ENCODE results near the gene GRIN2A. TPM values are rescaled to one million over a fixed set of nuclear protein-coding genes. Genes with fewer than 3 reads are reported as not detected.

GRIN2A gene
- total RNA-seq, 2 experiments from 2014 or later = not detected

GRCh38 chr16:10112021-10112420 is 70.2 kb downstream of the GRIN2A start:
- H3K27ac Mint-ChIP-seq = no peak overlapping the region
- H3K9me3 Mint-ChIP-seq = no peaks in the 10 kb centered on the region
- DNase-seq = no peak
- POLR2A ChIA-PET = no interaction called here
- CTCF ChIA-PET = interaction anchor here (0.6 kb wide), 1 partner anchor 531 kb away, joined by 3 read pairs; no protein-coding TSS in a partner anchor
- no peaks in the 10 kb centered on the region for H3K27me3 Mint-ChIP-seq
- H3K36me3 Mint-ChIP-seq (ENCODE audit: low read depth) = no peaks in the 10 kb centered on the region
- no peaks in the 10 kb centered on the region for H3K4me1 Mint-ChIP-seq
- H3K4me3 Mint-ChIP-seq = no peak overlapping the region

GRCh38 chr16:10111156-10111761 is 71.0 kb downstream of the GRIN2A start:
- no peaks in the 10 kb centered on the region for H3K36me3 Mint-ChIP-seq (ENCODE audit: low read depth)
- ChIA-PET POLR2A (no interaction called here), CTCF (no interaction called here)

GRCh38 chr16:10110552-10110951 is 71.7 kb downstream of the GRIN2A start:
- ChIA-PET CTCF (no interaction called here), POLR2A (no interaction called here)
- Mint-ChIP-seq H3K4me1 (no peaks in the 10 kb centered on the region), H3K9me3 (no peaks in the 10 kb centered on the region), H3K27me3 (no peaks in the 10 kb centered on the region), H3K4me3 (no peak overlapping the region), H3K27ac (no peak overlapping the region), H3K36me3 (ENCODE audit: low read depth) (no peaks in the 10 kb centered on the region)
- no peak for DNase-seq

More at GRCh38 chr16:10111156-10111761, 71.0 kb downstream of the GRIN2A start:
- no peak overlapping the region for H3K4me3 Mint-ChIP-seq
- no peaks in the 10 kb centered on the region for H3K9me3 Mint-ChIP-seq
- DNase-seq = no peak
- no peaks in the 10 kb centered on the region for H3K4me1 Mint-ChIP-seq
- no peak overlapping the region for H3K27ac Mint-ChIP-seq
- H3K27me3 Mint-ChIP-seq = no peaks in the 10 kb centered on the region

- Mint-ChIP-seq H3K4me3 (no peak overlapping the region), H3K9me3 (no peaks in the 10 kb centered on the region), H3K4me1 (no peaks in the 10 kb centered on the region), H3K27ac (no peak overlapping the region), H3K36me3 (ENCODE audit: low read depth) (no peaks in the 10 kb centered on the region), H3K27me3 (no peaks in the 10 kb centered on the region)
- no peak for DNase-seq
- ChIA-PET POLR2A (no interaction called here), CTCF (no interaction called here)
Measured at GRCh38 chr16:10107081-10107480, 75.1 kb downstream of the GRIN2A start.

- no peaks in the 10 kb centered on the region for H3K36me3 Mint-ChIP-seq (ENCODE audit: low read depth)
- H3K27ac Mint-ChIP-seq = no peak overlapping the region
- H3K9me3 Mint-ChIP-seq = no peaks in the 10 kb centered on the region
- H3K27me3 Mint-ChIP-seq = no peaks in the 10 kb centered on the region
- POLR2A ChIA-PET = no interaction called here
- no peak for DNase-seq
- CTCF ChIA-PET = no interaction called here
- H3K4me1 Mint-ChIP-seq = no peaks in the 10 kb centered on the region
- no peak overlapping the region for H3K4me3 Mint-ChIP-seq
Measured at GRCh38 chr16:10103700-10104099, 78.5 kb downstream of the GRIN2A start.

- no peak overlapping the region for H3K27ac Mint-ChIP-seq
- CTCF ChIA-PET = no interaction called here
- no peaks in the 10 kb centered on the region for H3K9me3 Mint-ChIP-seq
- H3K4me1 Mint-ChIP-seq = no peaks in the 10 kb centered on the region
- no peak for DNase-seq
- H3K36me3 Mint-ChIP-seq (ENCODE audit: low read depth) = no peaks in the 10 kb centered on the region
- no peaks in the 10 kb centered on the region for H3K27me3 Mint-ChIP-seq
- POLR2A ChIA-PET = no interaction called here
- no peak overlapping the region for H3K4me3 Mint-ChIP-seq
Measured at GRCh38 chr16:10103118-10103517, 79.1 kb downstream of the GRIN2A start.

- ChIA-PET CTCF (no interaction called here), POLR2A (no interaction called here)
- Mint-ChIP-seq H3K9me3 (no peaks in the 10 kb centered on the region), H3K4me3 (no peak overlapping the region), H3K36me3 (ENCODE audit: low read depth) (no peaks in the 10 kb centered on the region), H3K4me1 (no peaks in the 10 kb centered on the region), H3K27me3 (no peaks in the 10 kb centered on the region), H3K27ac (no peak overlapping the region)
- no peak for DNase-seq
Measured at GRCh38 chr16:10100829-10101228, 81.4 kb downstream of the GRIN2A start.

GRCh38 chr16:10098991-10099390 is 83.2 kb downstream of the GRIN2A start:
- no peak for DNase-seq
- Mint-ChIP-seq H3K4me1 (no peaks in the 10 kb centered on the region), H3K27ac (no peak overlapping the region), H3K9me3 (no peaks in the 10 kb centered on the region), H3K4me3 (no peak overlapping the region), H3K27me3 (no peaks in the 10 kb centered on the region), H3K36me3 (ENCODE audit: low read depth) (no peaks in the 10 kb centered on the region)
- POLR2A ChIA-PET = no interaction called here
- CTCF ChIA-PET = no interaction called here

GRCh38 chr16:10097271-10097670 is 85.0 kb downstream of the GRIN2A start:
- ChIA-PET POLR2A (no interaction called here), CTCF (no interaction called here)
- Mint-ChIP-seq H3K4me1 (no peaks in the 10 kb centered on the region), H3K27me3 (no peaks in the 10 kb centered on the region), H3K4me3 (no peak overlapping the region), H3K9me3 (no peaks in the 10 kb centered on the region), H3K36me3 (ENCODE audit: low read depth) (no peaks in the 10 kb centered on the region), H3K27ac (no peak overlapping the region)
- no peak for DNase-seq

- no peaks in the 10 kb centered on the region for H3K9me3 Mint-ChIP-seq
- ChIA-PET POLR2A (no interaction called here), CTCF (no interaction called here)
- no peak for DNase-seq
- no peaks in the 10 kb centered on the region for H3K27me3 Mint-ChIP-seq
- no peaks in the 10 kb centered on the region for H3K4me1 Mint-ChIP-seq
- H3K36me3 Mint-ChIP-seq (ENCODE audit: low read depth) = no peaks in the 10 kb centered on the region
- no peak overlapping the region for H3K27ac Mint-ChIP-seq
- no peak overlapping the region for H3K4me3 Mint-ChIP-seq
Measured at GRCh38 chr16:10093576-10093975, 88.7 kb downstream of the GRIN2A start.

GRCh38 chr16:10090816-10091215 is 91.4 kb downstream of the GRIN2A start:
- no peak for DNase-seq
- CTCF ChIA-PET = interaction anchor here (1.0 kb wide), 1 partner anchor 9 kb away, joined by 3 read pairs; no protein-coding TSS in a partner anchor
- H3K36me3 Mint-ChIP-seq (ENCODE audit: low read depth) = no peaks in the 10 kb centered on the region
- no peaks in the 10 kb centered on the region for H3K4me1 Mint-ChIP-seq
- H3K27ac Mint-ChIP-seq = no peak overlapping the region
- H3K9me3 Mint-ChIP-seq = no peaks in the 10 kb centered on the region
- no peak overlapping the region for H3K4me3 Mint-ChIP-seq
- POLR2A ChIA-PET = no interaction called here
- H3K27me3 Mint-ChIP-seq = no peaks in the 10 kb centered on the region

GRCh38 chr16:10088380-10088793 is 93.8 kb downstream of the GRIN2A start:
- CTCF ChIA-PET = no interaction called here
- H3K4me1 Mint-ChIP-seq = no peaks in the 10 kb centered on the region
- H3K4me3 Mint-ChIP-seq = no peak overlapping the region
- H3K9me3 Mint-ChIP-seq = no peaks in the 10 kb centered on the region
- H3K27me3 Mint-ChIP-seq = no peaks in the 10 kb centered on the region
- H3K27ac Mint-ChIP-seq = no peak overlapping the region
- no peak for DNase-seq
- H3K36me3 Mint-ChIP-seq (ENCODE audit: low read depth) = no peaks in the 10 kb centered on the region
- POLR2A ChIA-PET = no interaction called here

- Mint-ChIP-seq H3K27me3 (no peaks in the 10 kb centered on the region), H3K4me1 (no peaks in the 10 kb centered on the region), H3K9me3 (no peaks in the 10 kb centered on the region), H3K36me3 (ENCODE audit: low read depth) (no peaks in the 10 kb centered on the region), H3K27ac (no peak overlapping the region), H3K4me3 (no peak overlapping the region)
- ChIA-PET CTCF (no interaction called here), POLR2A (no interaction called here)
- DNase-seq = no peak
Measured at GRCh38 chr16:10087151-10087550, 95.1 kb downstream of the GRIN2A start.

- H3K9me3 Mint-ChIP-seq = no peaks in the 10 kb centered on the region
- no peaks in the 10 kb centered on the region for H3K27me3 Mint-ChIP-seq
- POLR2A ChIA-PET = no interaction called here
- no peak for DNase-seq
- CTCF ChIA-PET = interaction anchor here (0.7 kb wide), 1 partner anchor 17 kb away, joined by 3 read pairs; no protein-coding TSS in a partner anchor
- H3K36me3 Mint-ChIP-seq (ENCODE audit: low read depth) = no peaks in the 10 kb centered on the region
- no peak overlapping the region for H3K27ac Mint-ChIP-seq
- H3K4me1 Mint-ChIP-seq = no peaks in the 10 kb centered on the region
- no peak overlapping the region for H3K4me3 Mint-ChIP-seq
Measured at GRCh38 chr16:10086620-10087019, 95.6 kb downstream of the GRIN2A start.

All from activated CD4-positive, alpha-beta T cell treated with anti-CD3 and anti-CD28 coated beads, Interleukin-2, amount 10 ng/mL, durations not matched to agents 7 days and 5 days (primary cell).